OCI-LY7 (cell line): ENCODE data around the gene KCNG3.

Experiments
- CTCF ChIP-seq: fragments of 200-600 bp; sonication (generic); conservative IDR thresholded peaks from 2 replicates; pipeline ENCODE4 v1.5.1; 2014; ENCODE audit warnings: mild to moderate bottlenecking, antibody characterized with exemption, low read length, moderate library complexity, mixed read lengths
- EZH2phosphoT487 ChIP-seq: fragments of 200-600 bp; sonication (generic); IDR thresholded peaks from 2 replicates; pipeline ENCODE4 v1.6.1; 2018; ENCODE audit warnings: low read depth, borderline replicate concordance, mild to moderate bottlenecking, mixed run types, antibody characterized with exemption, low read length, moderate library complexity, mixed read lengths

GRCh38 chr2:42493468-42494354 lies at the start of gene KCNG3:
- TF ChIP-seq CTCF: no peak
- TF ChIP-seq EZH2phosphoT487: no peak
